Effector memory CD4-positive, alpha-beta T cell (primary cell): Measurements from ENCODE around the gene SLC5A10.

Experiments used
- DNase-seq, 3 donors: peaks; one replicate each; pipeline ENCODE4 v3.0.0-alpha.2; 2020
- H3K27ac ChIP-seq: 2 replicates; pipeline ENCODE4 v1.7.0; 2013; ENCODE audit warnings: mild to moderate bottlenecking, low read length, moderate library complexity; ENCODE audit not compliant: insufficient read depth, poor library complexity, severe bottlenecking
- H3K27me3 ChIP-seq: replicated peaks from 2 replicates; pipeline ENCODE4 v1.7.0; 2013; ENCODE audit warnings: mild to moderate bottlenecking, low read length; ENCODE audit not compliant: insufficient read depth, control insufficient read depth, poor library complexity, severe bottlenecking
- H3K36me3 ChIP-seq: 2 replicates; pipeline ENCODE4 v1.7.0; 2013; ENCODE audit warnings: mild to moderate bottlenecking, low read length, moderate library complexity; ENCODE audit not compliant: control insufficient read depth, insufficient read depth
- H3K4me1 ChIP-seq: 2 replicates; pipeline ENCODE4 v1.7.0; 2013; ENCODE audit warnings: low read length, mild to moderate bottlenecking; ENCODE audit not compliant: control insufficient read depth, insufficient read depth, poor library complexity, severe bottlenecking
- H3K4me3 ChIP-seq: 2 replicates; pipeline ENCODE4 v1.7.0; 2013; ENCODE audit warnings: low read length, low read depth, mild to moderate bottlenecking; ENCODE audit not compliant: insufficient read depth, poor library complexity, severe bottlenecking
- H3K9me3 ChIP-seq: 2 replicates; pipeline ENCODE4 v1.7.0; 2013; ENCODE audit warnings: mild to moderate bottlenecking, low read length, moderate library complexity; ENCODE audit not compliant: control insufficient read depth

SLC5A10 gene

DNA sequence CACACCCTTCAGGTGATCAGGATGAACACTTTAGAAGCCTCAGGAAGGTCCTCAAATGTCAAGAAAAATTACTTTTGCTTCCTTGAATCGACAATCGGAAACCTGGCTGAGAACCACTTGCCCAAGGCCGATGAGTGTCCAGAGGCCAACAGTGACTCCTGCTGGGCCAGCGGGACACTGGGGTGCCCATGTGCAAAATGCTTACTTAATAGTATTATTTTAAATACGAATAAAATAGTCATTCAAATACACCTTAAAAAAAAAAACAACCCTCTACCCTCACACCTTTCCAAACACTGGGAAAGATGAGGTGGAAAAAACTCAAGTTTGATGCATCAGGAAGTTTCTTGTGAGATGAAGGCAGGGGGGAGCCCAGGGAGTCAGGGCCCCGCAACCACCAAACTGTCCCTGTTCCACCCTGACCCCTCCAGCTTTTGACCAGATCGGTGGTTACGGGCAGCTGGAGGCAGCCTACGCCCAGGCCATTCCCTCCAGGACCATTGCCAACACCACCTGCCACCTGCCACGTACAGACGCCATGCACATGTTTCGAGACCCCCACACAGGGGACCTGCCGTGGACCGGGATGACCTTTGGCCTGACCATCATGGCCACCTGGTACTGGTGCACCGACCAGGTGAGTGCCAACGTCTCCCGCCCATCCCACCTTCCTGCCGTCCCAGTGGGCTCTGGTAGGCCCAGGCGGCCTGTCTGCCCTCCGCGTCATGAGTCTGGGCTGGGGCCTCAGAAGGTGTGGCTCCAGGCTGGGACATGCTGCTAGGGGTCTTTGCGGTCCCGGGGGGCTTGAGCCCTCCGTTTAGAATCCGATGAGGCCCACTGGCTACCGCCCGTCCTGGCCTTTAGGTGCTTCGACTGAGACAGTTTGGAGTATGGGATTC lies 18.9 kb downstream of the SLC5A10 start:
- Histone ChIP-seq H3K9me3 (no peaks in the 10 kb centered on the region), H3K4me3 (no peak overlapping the region), H3K36me3 (peaks cover 4% of the 10 kb centered on the region), H3K27me3 (no peaks in the 10 kb centered on the region), H3K4me1 (peaks cover 7% of the 10 kb centered on the region), H3K27ac (no peak overlapping the region)
- no peak for DNase-seq

- Histone ChIP-seq H3K27ac (no peak overlapping the region), H3K4me1 (peaks cover 7% of the 10 kb centered on the region), H3K27me3 (no peaks in the 10 kb centered on the region), H3K4me3 (no peak overlapping the region), H3K9me3 (no peaks in the 10 kb centered on the region), H3K36me3 (peaks cover 4% of the 10 kb centered on the region)
- DNase-seq = no peak
Observed at GRCh38 chr17:18971801-18972200, 19.8 kb downstream of the SLC5A10 start.

GRCh38 chr17:18974407-18975149 lies 22.6 kb downstream of the SLC5A10 start:
- Histone ChIP-seq H3K9me3 (no peaks in the 10 kb centered on the region), H3K4me3 (no peak overlapping the region), H3K36me3 (peaks cover 23% of the 10 kb centered on the region), H3K27ac (no peak overlapping the region), H3K27me3 (no peaks in the 10 kb centered on the region), H3K4me1 (no peaks in the 10 kb centered on the region)
- no peak for DNase-seq

DNA sequence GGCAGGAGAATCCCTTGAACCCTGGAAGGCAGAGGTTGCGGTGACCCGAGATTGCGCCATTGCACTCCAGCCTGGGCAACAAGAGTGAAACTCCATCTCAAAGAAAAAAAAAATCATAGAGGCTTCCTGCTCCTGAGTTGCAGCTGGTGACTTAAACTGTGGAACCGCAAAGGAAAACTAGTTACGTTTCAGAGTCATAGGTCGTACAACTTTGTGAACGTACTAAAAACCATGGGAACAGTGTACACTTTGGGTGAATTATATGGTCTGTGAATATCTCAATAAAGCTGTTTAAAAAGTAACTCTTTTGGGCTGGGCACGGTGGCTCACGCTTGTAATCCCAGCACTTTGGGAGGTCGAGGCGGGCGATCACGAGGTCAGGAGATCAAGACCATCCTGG lies 23.6 kb downstream of the SLC5A10 start:
- Histone ChIP-seq H3K9me3 (no peaks in the 10 kb centered on the region), H3K4me3 (no peak overlapping the region), H3K36me3 (peaks cover 23% of the 10 kb centered on the region), H3K4me1 (no peaks in the 10 kb centered on the region), H3K27ac (no peak overlapping the region), H3K27me3 (no peaks in the 10 kb centered on the region)
- no peak for DNase-seq

GRCh38 chr17:18976201-18976600 lies 24.2 kb downstream of the SLC5A10 start:
- no peaks in the 10 kb centered on the region for H3K4me1 ChIP-seq
- no peak overlapping the region for H3K27ac ChIP-seq
- no peak overlapping the region for H3K4me3 ChIP-seq
- peaks cover 22% of the 10 kb centered on the region for H3K36me3 ChIP-seq
- no peak for DNase-seq
- no peaks in the 10 kb centered on the region for H3K9me3 ChIP-seq
- no peaks in the 10 kb centered on the region for H3K27me3 ChIP-seq

GRCh38 chr17:18977021-18977420 lies 25.1 kb downstream of the SLC5A10 start:
- Histone ChIP-seq H3K9me3 (no peaks in the 10 kb centered on the region), H3K27ac (no peak overlapping the region), H3K36me3 (peaks cover 19% of the 10 kb centered on the region), H3K27me3 (no peaks in the 10 kb centered on the region), H3K4me1 (no peaks in the 10 kb centered on the region), H3K4me3 (no peak overlapping the region)
- DNase-seq = no peak

DNA sequence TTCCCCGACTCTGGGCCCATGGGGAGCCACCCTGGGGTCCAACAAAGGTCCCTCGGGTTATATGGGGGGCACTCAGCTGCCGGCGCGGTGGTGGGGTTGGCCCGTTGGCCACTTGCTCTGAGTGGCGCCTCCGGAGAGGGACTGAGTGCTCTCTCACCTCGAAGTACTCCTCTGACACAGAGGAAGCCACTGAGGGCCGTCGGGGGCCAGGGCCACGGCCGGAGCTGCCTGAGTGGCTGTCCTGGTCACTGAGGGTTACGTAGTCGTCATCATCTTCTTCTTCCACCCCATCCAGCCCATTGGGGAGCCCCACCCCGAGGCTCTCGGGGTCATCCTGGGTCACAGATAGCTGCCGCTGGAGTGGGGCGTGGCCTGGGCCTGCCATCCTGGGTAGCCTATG lies 25.7 kb downstream of the SLC5A10 start:
- H3K36me3 ChIP-seq = peaks cover 19% of the 10 kb centered on the region
- no peak overlapping the region for H3K4me3 ChIP-seq
- DNase-seq = no peak
- no peaks in the 10 kb centered on the region for H3K27me3 ChIP-seq
- no peaks in the 10 kb centered on the region for H3K9me3 ChIP-seq
- H3K4me1 ChIP-seq = no peaks in the 10 kb centered on the region
- no peak overlapping the region for H3K27ac ChIP-seq

DNA sequence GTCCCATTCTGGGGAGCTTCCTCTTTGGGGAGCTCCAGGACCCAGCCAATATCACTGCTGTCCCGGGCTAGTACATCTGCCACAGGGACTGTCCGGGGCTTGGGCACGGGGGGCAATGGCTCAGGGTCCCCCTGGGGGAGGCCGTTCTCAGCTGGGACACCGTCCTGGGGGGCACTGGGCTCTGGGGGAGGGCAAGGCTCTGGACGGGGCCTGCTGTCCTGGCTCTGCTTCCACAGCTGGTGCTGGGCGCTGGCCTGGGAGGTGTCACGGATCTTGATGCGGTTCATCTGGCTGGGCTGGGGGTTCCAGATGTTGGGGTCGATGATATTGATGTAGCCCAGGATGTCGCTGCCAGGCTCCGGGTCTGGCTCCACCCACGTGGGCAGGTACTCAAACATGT lies 26.1 kb downstream of the SLC5A10 start:
- no peaks in the 10 kb centered on the region for H3K9me3 ChIP-seq
- H3K36me3 ChIP-seq = peaks cover 19% of the 10 kb centered on the region
- no peak overlapping the region for H3K4me3 ChIP-seq
- no peak overlapping the region for H3K27ac ChIP-seq
- no peaks in the 10 kb centered on the region for H3K4me1 ChIP-seq
- H3K27me3 ChIP-seq = no peaks in the 10 kb centered on the region
- DNase-seq = no peak

GRCh38 chr17:18978655-18979054 lies 26.7 kb downstream of the SLC5A10 start:
- H3K9me3 ChIP-seq = no peaks in the 10 kb centered on the region
- no peak overlapping the region for H3K27ac ChIP-seq
- DNase-seq = no peak
- no peaks in the 10 kb centered on the region for H3K4me1 ChIP-seq
- peaks cover 19% of the 10 kb centered on the region for H3K36me3 ChIP-seq
- no peaks in the 10 kb centered on the region for H3K27me3 ChIP-seq
- no peak overlapping the region for H3K4me3 ChIP-seq

GRCh38 chr17:18980682-18981334 lies 28.8 kb downstream of the SLC5A10 start:
- no peak overlapping the region for H3K4me3 ChIP-seq
- peaks cover 19% of the 10 kb centered on the region for H3K36me3 ChIP-seq
- H3K4me1 ChIP-seq = no peaks in the 10 kb centered on the region
- H3K27me3 ChIP-seq = no peaks in the 10 kb centered on the region
- no peak for DNase-seq
- H3K9me3 ChIP-seq = no peaks in the 10 kb centered on the region
- no peak overlapping the region for H3K27ac ChIP-seq
